Hepatocyte (in vitro differentiated cells): ENCODE results near the gene CROT.

ENCODE experiments used
- CTCF ChIP-seq: fragments of 200-600 bp; sonication (generic); IDR thresholded peaks from 2 replicates; pipeline ENCODE4 v1.5.1; 2016; ENCODE audit warnings: antibody characterized with exemption, mild to moderate bottlenecking; ENCODE audit not compliant: poor library complexity
- EZH2 ChIP-seq: fragments of 200-600 bp; sonication (generic); IDR thresholded peaks from 2 replicates; pipeline ENCODE4 v1.6.1; 2016; ENCODE audit warnings: antibody characterized with exemption, mild to moderate bottlenecking, borderline replicate concordance

- TF ChIP-seq CTCF (no peak), EZH2 (no peak)
Observed at GRCh38 chr7:87337331-87337730, 8.1 kb upstream of the CROT start.
